Gastrocnemius medialis (tissue), 4 donors: ENCODE measurements around the gene KLHDC4. TPM values are rescaled to one million over a fixed set of nuclear protein-coding genes. Genes with fewer than 3 reads are reported as not detected.
"Not testable (repeated sequence)": the region's sequence is repeated elsewhere in the genome, so short reads cannot be mapped to it uniquely, and the experiment has no call there.

Experiments
- ATAC-seq, 2 donors: fragments of 150-250 bp; one replicate each; pipeline ENCODE4 v1.9.1; 2016
- DNase-seq, 2 donors: peaks; one replicate each; pipeline ENCODE4 v3.0.0-alpha.2; 2019
- H3K27ac ChIP-seq, 4 donors: fragments of 200-600 bp; sonication (generic); 1 replicate in 1 of 4; 2 replicates in 3 of 4; pipeline ENCODE4 v1.5.1; 2016 to 2018; ENCODE audit warnings: mild to moderate bottlenecking in 2 of 4, moderate library complexity in 1 of 4
- H3K27me3 ChIP-seq, 3 donors: fragments of 200-600 bp; sonication (generic) in 2 of 3; 1 replicate in 1 of 3; 2 replicates in 2 of 3; pipeline versions ENCODE4 v1.5.1 to v1.6.0; 2016 to 2019; ENCODE audit warnings: mild to moderate bottlenecking in 1 of 3, moderate library complexity in 1 of 3
- H3K36me3 ChIP-seq, 2 donors: fragments of 200-600 bp; sonication (generic) in 1 of 2; one replicate each; pipeline ENCODE4 v1.5.1; 2017 to 2018
- H3K4me1 ChIP-seq, 2 donors: fragments of 200-600 bp; sonication (generic) in 1 of 2; one replicate each; pipeline ENCODE4 v1.5.1; 2016 to 2017; ENCODE audit warnings: mild to moderate bottlenecking in 2 of 2
- H3K4me3 ChIP-seq, 4 donors: fragments of 200-600 bp; sonication (generic) in 3 of 4; 1 replicate in 1 of 4; 2 replicates in 3 of 4; pipeline ENCODE4 v1.5.1; 2016 to 2019; ENCODE audit warnings: mild to moderate bottlenecking in 2 of 4
- H3K9me3 ChIP-seq, 3 donors: fragments of 200-600 bp; sonication (generic) in 2 of 3; 1 replicate in 1 of 3; 2 replicates in 2 of 3; pipeline ENCODE4 v1.5.1; 2016 to 2019
- CTCF ChIP-seq, 5 experiments: fragments of 450-650 bp in 3 of 5; fragments of 200-600 bp in 2 of 5; sonication (generic) in 2 of 5; IDR thresholded peaks in 4 of 5; conservative IDR thresholded peaks in 1 of 5; 1 replicate in 4 of 5; 2 replicates in 1 of 5; pipeline ENCODE4 v1.5.1; 2016 to 2019; ENCODE audit warnings: antibody characterized with exemption in 5 of 5, mild to moderate bottlenecking in 3 of 5, moderate library complexity in 3 of 5
- POLR2A ChIP-seq, 2 donors: fragments of 450-650 bp; IDR thresholded peaks; one replicate each; pipeline ENCODE4 v1.6.1; 2017; ENCODE audit warnings: antibody characterized with exemption in 2 of 2, mild to moderate bottlenecking in 2 of 2, moderate library complexity in 2 of 2
- in situ Hi-C, 4 donors: fragments of 200-750 bp; cut with MboI; loops; one replicate each; pipeline versions ENCODE4 v1.15.0 to v1.8.0; 2017; ENCODE audit warnings: low sequenced_read_pairs in 4 of 4
- intact Hi-C: fragments of 100-400 bp; cut with DNase I; formaldehyde crosslinking; loops from one replicate; pipeline ENCODE4 v1.15.1; 2023; ENCODE audit warnings: low total_unique reads
- total RNA-seq, 4 donors: library from RNA; depleted of rRNA; stranded (reverse); fragments of >200 nt; gene quantifications; one replicate each; pipeline versions ENCODE4 v1.1.0 to v1.2.3, GENCODE V29; 2016

KLHDC4 gene
- total RNA-seq, 4 donors from 2014 or later, result 8.2 to 12.7 (median 10.4) TPM

- Histone ChIP-seq H3K27me3 (no peaks in the 10 kb centered on the region), H3K4me1 (peaks cover 0 to 6% of the 10 kb centered on the region in 2 donors), H3K9me3 (no peaks in the 10 kb centered on the region), H3K36me3 (no peaks in the 10 kb centered on the region), H3K4me3 (no peak overlapping the region), H3K27ac (no peak overlapping the region)
- DNase-seq (no peak), ATAC-seq (no peak)
- in situ Hi-C loops (no loop called here), intact Hi-C loops (no loop called here)
- TF ChIP-seq POLR2A (IDR thresholded peaks at IDR 0.05) (no peak), CTCF (IDR thresholded peaks at IDR 0.05 in 4 of 5, conservative IDR thresholded peaks at IDR 0.05 in 1 of 5) (no peak)
Observed at GRCh38 chr16:87720446-87720845, 45.3 kb downstream of the KLHDC4 start.

- DNase-seq, in situ Hi-C loops, H3K27ac ChIP-seq, H3K27me3 ChIP-seq, H3K36me3 ChIP-seq, ATAC-seq, H3K9me3 ChIP-seq, intact Hi-C loops, H3K4me3 ChIP-seq, H3K4me1 ChIP-seq: not testable (repeated sequence)
Observed at GRCh38 chr16:87718831-87719230, 47.0 kb downstream of the KLHDC4 start.

- Histone ChIP-seq H3K36me3 (peaks cover 0 to 14% of the 10 kb centered on the region in 2 donors), H3K4me1 (no peaks in the 10 kb centered on the region), H3K4me3 (no peak overlapping the region), H3K27ac (no peak overlapping the region), H3K27me3 (no peaks in the 10 kb centered on the region), H3K9me3 (no peaks in the 10 kb centered on the region)
- intact Hi-C loops, result no loop called here
- in situ Hi-C loops, result no loop called here
- TF ChIP-seq CTCF (IDR thresholded peaks at IDR 0.05 in 4 of 5, conservative IDR thresholded peaks at IDR 0.05 in 1 of 5) (no peak), POLR2A (IDR thresholded peaks at IDR 0.05) (no peak)
- no peak for DNase-seq
- ATAC-seq, result no peak
Observed at GRCh38 chr16:87715658-87716057, 50.1 kb downstream of the KLHDC4 start.

- Histone ChIP-seq H3K4me1 (no peaks in the 10 kb centered on the region), H3K9me3 (no peaks in the 10 kb centered on the region), H3K27ac (no peak overlapping the region), H3K36me3 (peaks cover 0 to 18% of the 10 kb centered on the region in 2 donors), H3K27me3 (no peaks in the 10 kb centered on the region), H3K4me3 (no peak overlapping the region)
- DNase-seq (no peak), ATAC-seq (no peak)
- TF ChIP-seq CTCF (IDR thresholded peaks at IDR 0.05 in 4 of 5, conservative IDR thresholded peaks at IDR 0.05 in 1 of 5), result no peak
- TF ChIP-seq POLR2A (IDR thresholded peaks at IDR 0.05), result no peak
- in situ Hi-C loops (no loop called here), intact Hi-C loops (no loop called here)
Observed at GRCh38 chr16:87715231-87715630, 50.6 kb downstream of the KLHDC4 start.

- in situ Hi-C loops, result no loop called here
- no peak for ATAC-seq
Observed at GRCh38 chr16:87713451-87714229, 52.1 kb downstream of the KLHDC4 start.

More at GRCh38 chr16:87713451-87714229, 52.1 kb downstream of the KLHDC4 start:
- DNase-seq, result no peak
- peaks cover 0 to 33% of the 10 kb centered on the region in 2 donors for H3K36me3 ChIP-seq
- no peak overlapping the region for H3K27ac ChIP-seq
- H3K27me3 ChIP-seq, result no peaks in the 10 kb centered on the region
- no peaks in the 10 kb centered on the region for H3K9me3 ChIP-seq
- no peak for TF ChIP-seq CTCF (IDR thresholded peaks at IDR 0.05 in 4 of 5, conservative IDR thresholded peaks at IDR 0.05 in 1 of 5)
- no peak for TF ChIP-seq POLR2A (IDR thresholded peaks at IDR 0.05)
- H3K4me3 ChIP-seq, result no peak overlapping the region
- no peaks in the 10 kb centered on the region for H3K4me1 ChIP-seq
- intact Hi-C loops, result no loop called here
